ENCODE data around the gene CDK14. TPM values are rescaled to one million over a fixed set of nuclear protein-coding genes. Genes with fewer than 3 reads are reported as not detected.

CDK14 gene
- total RNA-seq, 1 donor from 2014 or later, result 1.6 TPM

DNA sequence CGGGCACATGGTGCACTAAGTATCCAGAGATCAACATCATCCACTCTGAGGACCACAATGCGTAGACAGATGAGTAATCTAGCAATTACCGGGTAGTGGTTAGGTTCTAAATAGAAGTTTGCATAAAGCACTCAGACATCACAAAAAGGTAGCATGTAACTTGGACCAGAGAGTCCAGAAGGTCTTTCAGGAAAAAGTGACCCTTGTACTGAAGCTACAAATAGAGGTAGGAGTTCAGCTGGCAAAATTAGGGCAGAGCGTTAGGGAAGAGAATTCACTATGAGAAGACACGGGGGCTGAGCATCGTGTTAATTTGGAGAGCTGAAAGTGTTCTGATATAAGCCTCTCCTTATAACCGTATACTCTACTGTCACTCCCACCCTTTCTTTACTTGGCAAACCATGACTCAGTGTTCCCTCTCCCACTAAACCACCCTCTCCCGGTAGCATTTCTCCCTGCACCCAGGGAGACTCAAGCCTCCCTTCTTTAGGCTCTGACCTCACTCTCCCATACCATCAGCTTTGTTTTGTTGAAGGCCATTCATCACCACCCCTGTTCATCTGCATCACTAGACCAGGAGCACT lies 445.9 kb downstream of the CDK14 start:
- intact Hi-C loops (cut with micrococcal nuclease), result no loop called here
- no peak for DNase-seq (ENCODE audit: low spot score)
- Mint-ChIP-seq H3K27me3 (ENCODE audit: insufficient read depth) (peaks cover 5% of the 10 kb centered on the region), H3K27ac (no peak overlapping the region), H3K36me3 (ENCODE audit: low read depth) (no peaks in the 10 kb centered on the region), H3K4me3 (no peak overlapping the region), H3K4me1 (ENCODE audit: low read depth) (no peaks in the 10 kb centered on the region), H3K9me3 (no peaks in the 10 kb centered on the region)

DNA sequence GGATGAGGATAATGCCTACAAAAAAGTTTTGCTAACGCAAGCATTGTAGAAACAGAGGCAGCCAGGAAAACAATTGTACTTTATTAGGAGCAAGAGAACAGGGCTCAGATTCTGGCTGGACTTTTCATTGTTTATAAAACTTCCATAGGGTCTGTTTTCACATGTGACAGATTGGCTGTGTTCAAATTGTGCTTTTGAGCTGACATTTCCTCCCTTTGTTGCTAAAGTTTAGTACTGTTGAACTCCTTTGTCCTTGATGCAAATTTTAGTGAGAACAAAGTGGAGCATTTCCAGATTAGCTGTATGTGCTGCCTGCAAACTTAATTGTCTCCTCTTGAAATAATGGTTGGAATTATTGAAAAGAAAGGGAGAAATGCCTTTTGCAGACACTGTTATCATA lies 447.1 kb downstream of the CDK14 start:
- intact Hi-C loops (cut with micrococcal nuclease), result no loop called here
- DNase-seq (ENCODE audit: low spot score), result no peak
- Mint-ChIP-seq H3K27ac (no peak overlapping the region), H3K4me3 (no peak overlapping the region), H3K36me3 (ENCODE audit: low read depth) (no peaks in the 10 kb centered on the region), H3K4me1 (ENCODE audit: low read depth) (no peaks in the 10 kb centered on the region), H3K27me3 (ENCODE audit: insufficient read depth) (peaks cover 11% of the 10 kb centered on the region), H3K9me3 (no peaks in the 10 kb centered on the region)

DNA sequence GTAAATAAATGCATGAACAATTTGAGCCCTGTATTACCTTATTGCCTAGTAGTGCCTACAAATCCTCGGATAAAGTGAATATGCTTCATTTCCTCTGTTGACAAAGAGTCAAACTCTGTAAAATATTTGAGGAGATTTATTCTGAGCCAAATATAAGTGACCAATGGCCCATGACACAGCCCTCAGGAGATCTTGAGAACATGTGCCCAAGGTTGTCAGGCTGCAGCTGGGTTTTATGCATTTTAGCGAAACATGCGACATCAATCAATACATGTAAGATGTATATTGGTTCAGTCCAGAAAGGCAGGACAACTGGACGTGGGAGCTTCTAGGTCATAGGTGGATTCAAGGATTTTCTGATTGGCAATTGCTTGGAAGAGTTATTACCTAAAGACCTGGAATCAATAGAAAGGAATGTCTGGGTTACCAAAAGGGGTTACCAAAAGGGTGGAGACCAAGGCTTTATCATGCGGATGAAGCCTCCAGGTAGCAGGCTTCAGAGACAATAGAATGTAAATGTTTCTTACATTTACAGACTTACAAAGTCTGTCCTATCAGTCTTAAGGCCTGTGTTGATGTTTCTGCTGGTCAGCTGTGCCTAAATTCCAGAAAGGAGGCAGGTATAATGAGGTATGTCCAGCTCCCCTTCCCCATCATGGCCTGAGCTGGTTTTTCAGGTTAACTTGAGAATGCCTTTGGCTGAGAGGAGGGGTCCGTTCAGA lies 448.0 kb downstream of the CDK14 start:
- Mint-ChIP-seq H3K27me3 (ENCODE audit: insufficient read depth) (peaks cover 11% of the 10 kb centered on the region), H3K36me3 (ENCODE audit: low read depth) (no peaks in the 10 kb centered on the region), H3K9me3 (no peaks in the 10 kb centered on the region), H3K27ac (no peak overlapping the region), H3K4me1 (ENCODE audit: low read depth) (no peaks in the 10 kb centered on the region), H3K4me3 (no peak overlapping the region)
- intact Hi-C loops (cut with micrococcal nuclease), result no loop called here
- DNase-seq (ENCODE audit: low spot score), result no peak

DNA sequence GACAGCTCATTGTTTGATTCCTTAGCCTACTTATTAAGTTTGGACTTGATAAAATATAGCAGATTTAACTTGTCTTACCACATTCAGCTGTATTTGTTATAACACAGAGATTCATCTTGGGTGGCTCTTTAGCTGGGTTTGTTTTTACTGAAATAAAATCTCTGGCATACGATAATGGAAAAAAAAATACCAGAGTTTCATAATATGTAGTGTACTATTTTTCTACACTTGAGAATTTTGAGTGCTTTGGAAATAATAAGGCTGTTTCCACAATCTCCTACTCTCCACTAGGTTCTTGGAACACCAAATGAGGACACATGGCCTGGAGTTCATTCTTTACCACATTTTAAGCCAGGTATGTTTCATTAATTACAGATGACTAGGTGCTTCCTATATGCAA lies 449.5 kb downstream of the CDK14 start:
- Mint-ChIP-seq H3K4me1 (ENCODE audit: low read depth) (peaks cover 2% of the 10 kb centered on the region), H3K27me3 (ENCODE audit: insufficient read depth) (peaks cover 14% of the 10 kb centered on the region), H3K9me3 (peaks cover 4% of the 10 kb centered on the region), H3K4me3 (no peak overlapping the region), H3K36me3 (ENCODE audit: low read depth) (no peaks in the 10 kb centered on the region), H3K27ac (no peak overlapping the region)
- DNase-seq (ENCODE audit: low spot score), result no peak
- intact Hi-C loops (cut with micrococcal nuclease), result no loop called here

DNA sequence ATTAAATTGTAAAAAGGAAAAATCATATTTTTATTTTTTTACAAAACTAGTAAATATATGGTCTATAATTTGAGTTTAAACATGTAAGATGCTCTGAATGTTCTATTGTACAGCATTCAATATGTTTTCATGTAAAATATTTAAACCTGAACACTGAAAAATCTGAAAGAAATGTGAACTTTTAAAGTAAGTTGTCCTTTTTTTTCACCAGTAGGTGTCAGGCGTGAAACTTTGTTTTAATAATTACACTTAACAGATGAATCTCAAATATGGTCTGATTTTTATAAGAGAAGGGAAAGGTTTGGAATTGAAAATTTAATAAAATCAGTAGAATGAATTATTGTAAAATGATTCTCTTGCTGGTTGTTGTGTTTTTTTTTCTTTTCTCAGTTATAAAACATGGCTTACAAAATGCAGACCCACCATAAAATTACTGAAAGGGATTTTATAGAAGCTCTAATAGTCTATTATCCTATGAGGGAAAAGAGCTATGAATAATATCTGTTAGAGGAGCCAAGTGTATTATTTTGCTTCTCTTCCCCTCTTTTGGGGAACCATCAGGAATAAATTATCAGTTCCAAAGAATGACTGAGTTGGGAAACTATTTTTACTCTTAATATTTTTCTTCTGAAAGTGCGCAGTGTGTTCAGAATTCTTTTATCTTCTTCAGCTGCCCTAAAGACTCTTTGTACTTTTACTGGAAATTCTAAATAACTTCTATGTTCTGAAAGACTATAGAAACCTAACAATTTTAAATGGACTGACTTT lies 450.4 kb downstream of the CDK14 start:
- no peak overlapping the region for H3K4me3 Mint-ChIP-seq
- no peak for DNase-seq (ENCODE audit: low spot score)
- no peaks in the 10 kb centered on the region for H3K36me3 Mint-ChIP-seq (ENCODE audit: low read depth)
- peaks cover 10% of the 10 kb centered on the region for H3K4me1 Mint-ChIP-seq (ENCODE audit: low read depth)
- H3K9me3 Mint-ChIP-seq, result peaks cover 4% of the 10 kb centered on the region
- intact Hi-C loops (cut with micrococcal nuclease), result no loop called here
- peaks cover 14% of the 10 kb centered on the region for H3K27me3 Mint-ChIP-seq (ENCODE audit: insufficient read depth)
- no peak overlapping the region for H3K27ac Mint-ChIP-seq

DNA sequence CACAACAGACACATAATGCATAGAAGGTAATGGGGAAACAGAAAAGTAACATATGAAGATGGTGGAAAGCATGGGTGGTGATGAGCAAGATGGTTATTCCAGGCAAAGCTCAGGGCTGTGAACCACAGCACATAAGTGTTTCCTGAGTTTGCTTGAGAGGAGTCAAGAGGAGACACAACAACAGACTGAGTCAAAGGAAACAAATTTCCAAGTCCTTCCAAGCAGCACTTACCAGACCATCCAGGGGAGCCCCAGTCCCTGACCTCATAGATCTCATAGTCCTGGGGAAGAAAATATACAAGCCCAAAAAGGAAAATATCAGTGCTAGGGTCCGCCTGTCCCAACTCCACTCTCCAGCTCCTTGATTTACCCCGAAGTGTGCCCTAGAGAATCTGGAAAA lies 451.5 kb downstream of the CDK14 start:
- Mint-ChIP-seq H3K4me1 (ENCODE audit: low read depth) (peaks cover 10% of the 10 kb centered on the region), H3K4me3 (no peak overlapping the region), H3K36me3 (ENCODE audit: low read depth) (no peaks in the 10 kb centered on the region), H3K27ac (no peak overlapping the region), H3K27me3 (ENCODE audit: insufficient read depth) (peaks cover 9% of the 10 kb centered on the region), H3K9me3 (peaks cover 4% of the 10 kb centered on the region)
- DNase-seq (ENCODE audit: low spot score), result no peak
- intact Hi-C loops (cut with micrococcal nuclease), result no loop called here

DNA sequence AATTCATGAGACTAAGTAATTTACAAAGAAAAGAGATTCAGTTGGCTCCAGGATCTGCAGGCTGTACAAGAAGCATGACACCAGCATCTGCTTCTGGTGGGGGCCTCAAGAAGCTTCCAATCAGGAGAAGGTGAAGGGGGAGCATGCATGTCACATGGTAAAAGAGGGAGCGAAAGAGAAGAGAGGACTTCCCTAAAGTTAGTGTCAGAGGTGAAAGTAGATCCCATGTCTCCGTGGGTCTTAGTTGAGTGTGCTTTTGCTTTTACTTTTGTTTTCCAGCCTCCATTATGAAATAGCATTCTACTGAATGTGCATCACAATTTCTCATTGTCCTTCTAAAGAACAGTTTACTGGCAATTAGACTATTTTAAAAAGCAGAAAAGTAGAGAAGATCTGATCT lies 454.6 kb downstream of the CDK14 start:
- H3K9me3 Mint-ChIP-seq, result peaks cover 4% of the 10 kb centered on the region
- H3K27me3 Mint-ChIP-seq (ENCODE audit: insufficient read depth), result peaks cover 9% of the 10 kb centered on the region
- H3K36me3 Mint-ChIP-seq (ENCODE audit: low read depth), result no peaks in the 10 kb centered on the region
- no peak overlapping the region for H3K27ac Mint-ChIP-seq
- DNase-seq (ENCODE audit: low spot score), result peak; percentile 2
- intact Hi-C loops (cut with micrococcal nuclease), result no loop called here
- peaks cover 10% of the 10 kb centered on the region for H3K4me1 Mint-ChIP-seq (ENCODE audit: low read depth)
- no peak overlapping the region for H3K4me3 Mint-ChIP-seq

DNA sequence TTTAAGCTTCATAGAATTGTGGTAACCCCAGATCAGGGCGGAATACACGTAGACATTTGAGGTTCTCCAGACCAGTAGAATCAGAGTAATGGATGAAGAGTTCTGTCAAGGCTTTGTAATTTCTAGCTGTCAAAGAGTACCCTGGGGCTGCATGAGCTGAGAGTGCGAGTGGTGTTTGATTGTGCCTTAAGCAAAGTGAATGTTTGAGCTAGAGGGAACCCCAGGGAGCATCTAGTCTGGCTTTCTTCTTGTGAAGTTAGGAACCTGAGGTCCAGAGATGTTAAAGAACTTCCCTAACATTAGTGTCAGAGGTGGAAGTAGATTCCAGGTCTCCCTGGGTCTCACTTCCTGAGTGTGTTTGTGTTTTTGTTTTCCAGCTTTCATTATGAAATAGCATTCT lies 455.8 kb downstream of the CDK14 start:
- H3K4me1 Mint-ChIP-seq (ENCODE audit: low read depth), result peaks cover 10% of the 10 kb centered on the region
- intact Hi-C loops (cut with micrococcal nuclease), result no loop called here
- peaks cover 9% of the 10 kb centered on the region for H3K27me3 Mint-ChIP-seq (ENCODE audit: insufficient read depth)
- H3K27ac Mint-ChIP-seq, result no peak overlapping the region
- no peak for DNase-seq (ENCODE audit: low spot score)
- H3K9me3 Mint-ChIP-seq, result peaks cover 4% of the 10 kb centered on the region
- no peak overlapping the region for H3K4me3 Mint-ChIP-seq
- no peaks in the 10 kb centered on the region for H3K36me3 Mint-ChIP-seq (ENCODE audit: low read depth)

DNA sequence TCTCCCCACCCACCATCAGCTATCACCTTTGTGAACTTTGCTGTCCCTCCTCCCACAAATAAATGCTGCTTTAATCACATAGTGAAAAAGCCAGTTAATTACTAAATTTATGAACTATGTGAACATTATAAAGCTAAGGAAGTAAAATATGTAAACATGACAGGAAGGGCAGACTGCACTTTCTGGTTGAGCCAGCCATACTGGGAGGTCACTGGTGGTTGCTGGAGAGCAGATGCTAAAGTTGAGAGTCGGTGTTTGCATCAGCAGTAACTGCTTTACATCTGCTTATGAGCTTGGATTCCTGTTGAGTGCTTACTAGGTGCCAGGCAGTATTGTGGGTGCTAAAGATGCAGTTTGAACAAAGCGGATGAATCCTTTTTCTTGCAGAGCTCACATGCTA lies 458.3 kb downstream of the CDK14 start:
- Mint-ChIP-seq H3K27me3 (ENCODE audit: insufficient read depth) (peaks cover 3% of the 10 kb centered on the region), H3K4me3 (no peak overlapping the region), H3K27ac (no peak overlapping the region), H3K4me1 (ENCODE audit: low read depth) (peaks cover 10% of the 10 kb centered on the region), H3K36me3 (ENCODE audit: low read depth) (no peaks in the 10 kb centered on the region), H3K9me3 (peaks cover 8% of the 10 kb centered on the region)
- no peak for DNase-seq (ENCODE audit: low spot score)
- intact Hi-C loops (cut with micrococcal nuclease), result no loop called here

DNA sequence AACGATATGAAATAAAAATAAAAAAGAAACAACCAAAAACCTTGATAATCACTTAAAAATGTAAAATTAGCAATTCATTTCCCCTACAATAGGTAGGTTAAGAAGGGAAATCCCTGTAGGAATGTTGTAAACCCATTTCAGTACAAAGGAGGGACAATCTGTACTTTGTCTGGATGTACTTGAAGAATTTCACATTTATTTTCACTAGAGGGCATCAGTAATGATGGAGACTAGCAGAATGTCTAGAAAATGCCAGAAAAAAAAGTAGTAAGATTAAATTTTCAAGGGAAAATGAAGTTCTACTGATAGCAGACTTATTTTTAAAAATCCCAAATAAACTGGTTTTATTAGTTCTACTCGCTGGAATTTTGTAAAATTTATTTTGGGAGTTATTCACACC lies 459.1 kb downstream of the CDK14 start:
- no peak overlapping the region for H3K27ac Mint-ChIP-seq
- peaks cover 4% of the 10 kb centered on the region for H3K9me3 Mint-ChIP-seq
- no peak for DNase-seq (ENCODE audit: low spot score)
- no peaks in the 10 kb centered on the region for H3K27me3 Mint-ChIP-seq (ENCODE audit: insufficient read depth)
- no peaks in the 10 kb centered on the region for H3K36me3 Mint-ChIP-seq (ENCODE audit: low read depth)
- H3K4me1 Mint-ChIP-seq (ENCODE audit: low read depth), result peaks cover 10% of the 10 kb centered on the region
- H3K4me3 Mint-ChIP-seq, result no peak overlapping the region
- intact Hi-C loops (cut with micrococcal nuclease), result no loop called here

DNA sequence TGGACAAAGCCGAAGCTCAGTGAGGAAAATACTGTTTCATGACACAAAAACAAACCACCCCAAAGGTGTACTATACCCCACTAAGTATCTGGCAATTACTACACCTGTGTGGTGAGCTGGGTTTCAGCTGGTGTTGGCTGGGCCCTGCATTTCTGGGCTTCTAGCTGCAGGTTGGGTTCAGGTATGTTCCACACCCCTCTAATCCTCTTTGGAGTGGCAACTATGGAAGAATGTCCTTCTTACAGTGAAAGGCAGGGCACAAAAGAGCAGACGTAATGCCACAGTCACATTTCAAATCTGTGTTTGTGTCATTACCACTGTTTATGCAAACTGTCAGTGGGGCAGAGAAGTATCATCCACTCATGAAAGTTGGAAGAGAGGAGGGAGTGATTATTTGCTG lies 466.6 kb downstream of the CDK14 start:
- no peak overlapping the region for H3K27ac Mint-ChIP-seq
- no peaks in the 10 kb centered on the region for H3K4me1 Mint-ChIP-seq (ENCODE audit: low read depth)
- H3K27me3 Mint-ChIP-seq (ENCODE audit: insufficient read depth), result peaks cover 2% of the 10 kb centered on the region
- H3K9me3 Mint-ChIP-seq, result peaks cover 4% of the 10 kb centered on the region
- no peaks in the 10 kb centered on the region for H3K36me3 Mint-ChIP-seq (ENCODE audit: low read depth)
- intact Hi-C loops (cut with micrococcal nuclease), result no loop called here
- no peak for DNase-seq (ENCODE audit: low spot score)
- H3K4me3 Mint-ChIP-seq, result no peak overlapping the region

DNA sequence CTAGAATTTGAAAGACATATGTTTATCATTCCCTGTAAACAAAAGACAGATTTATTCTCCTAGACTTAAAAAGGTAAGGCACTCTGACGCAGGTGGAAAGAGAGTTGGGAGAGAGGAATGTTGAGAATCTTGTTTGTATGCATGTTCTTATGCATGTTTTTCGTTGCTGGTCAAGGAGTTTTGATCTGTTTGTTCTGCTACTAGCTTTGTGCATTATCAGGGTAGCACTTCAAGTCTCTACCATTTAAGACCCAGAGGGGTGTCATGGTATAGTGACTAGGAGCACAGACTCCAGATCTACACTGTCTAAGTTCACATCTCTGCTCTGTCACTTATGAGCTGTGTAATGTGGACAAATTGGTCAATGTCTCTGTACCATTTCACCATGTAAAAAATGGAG lies 467.9 kb downstream of the CDK14 start:
- Mint-ChIP-seq H3K4me1 (ENCODE audit: low read depth) (no peaks in the 10 kb centered on the region), H3K27ac (no peak overlapping the region), H3K27me3 (ENCODE audit: insufficient read depth) (peaks cover 2% of the 10 kb centered on the region), H3K4me3 (no peak overlapping the region), H3K36me3 (ENCODE audit: low read depth) (no peaks in the 10 kb centered on the region), H3K9me3 (peaks cover under 1% of the 10 kb centered on the region)
- intact Hi-C loops (cut with micrococcal nuclease), result no loop called here
- DNase-seq (ENCODE audit: low spot score), result no peak

DNA sequence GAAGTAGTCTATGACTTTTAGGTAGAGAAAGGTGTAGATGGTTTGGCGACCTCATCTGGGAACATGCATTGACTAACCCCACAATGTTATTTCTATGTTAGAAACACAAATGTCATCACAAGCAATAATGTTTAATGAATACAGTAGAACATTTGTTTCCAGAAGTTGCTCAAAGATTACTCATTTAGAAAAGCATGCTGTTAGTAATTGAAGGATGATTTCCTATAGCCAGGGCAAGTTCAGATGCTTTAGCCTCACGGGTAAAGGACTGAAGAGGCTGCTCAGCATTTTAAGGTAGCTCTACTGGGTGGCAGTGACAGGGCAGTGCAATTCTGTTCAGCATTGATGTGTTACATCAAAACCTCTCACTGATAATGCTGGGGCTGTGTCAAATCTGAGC lies 468.8 kb downstream of the CDK14 start:
- no peak for DNase-seq (ENCODE audit: low spot score)
- Mint-ChIP-seq H3K27ac (no peak overlapping the region), H3K4me3 (no peak overlapping the region), H3K27me3 (ENCODE audit: insufficient read depth) (peaks cover 2% of the 10 kb centered on the region), H3K36me3 (ENCODE audit: low read depth) (no peaks in the 10 kb centered on the region), H3K4me1 (ENCODE audit: low read depth) (no peaks in the 10 kb centered on the region), H3K9me3 (no peaks in the 10 kb centered on the region)
- intact Hi-C loops (cut with micrococcal nuclease), result no loop called here

Measured in activated T-helper 1 cell treated with anti-CD3 and anti-CD28 coated beads, Interleukin-12 subunit alpha, Interleukin-12 subunit beta, Interleukin-2, Interleukin-4 antibody, amounts not matched to agents 30 ng/mL and 10 ng/mL and 1 ng/mL, durations not matched to agents 14 hours and 24 hours and 36 hours (primary cell).